ENCODE data around the gene ZSCAN1.

- TF ChIP-seq CTCF (IDR thresholded peaks at IDR 0.05) (no peak), POLR2A (IDR thresholded peaks at IDR 0.05) (no peak)
Measured at GRCh38 chr19:58022283-58022660, 11.6 kb upstream of the ZSCAN1 start.
